Measurements from ENCODE around the gene STARD9.

DNA sequence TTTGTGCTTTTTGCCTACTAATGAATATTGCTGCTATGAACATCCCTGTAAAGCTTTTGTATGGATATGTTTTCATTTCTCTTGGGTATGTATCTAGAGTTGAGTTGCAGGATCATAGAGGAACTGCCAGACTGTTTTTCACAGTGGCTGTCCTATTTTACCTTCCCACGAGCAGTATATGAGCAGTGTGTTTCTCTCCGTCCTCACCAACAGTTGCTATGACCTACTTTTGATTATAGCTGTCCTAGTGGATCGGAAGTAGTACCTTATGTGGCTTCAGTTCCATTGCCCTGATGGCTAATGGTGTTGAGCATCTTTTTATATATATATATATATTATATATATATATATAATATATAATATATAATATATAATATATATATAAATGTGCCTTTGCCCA is 136.3 kb downstream of the STARD9 start:
- TF ChIP-seq FOXM1 (IDR thresholded peaks at IDR 0.05; ENCODE audit: borderline replicate concordance, low read depth) (no peak), CEBPB (IDR thresholded peaks at IDR 0.05) (no peak), USF1 (IDR thresholded peaks at IDR 0.05) (no peak), TAF1 (IDR thresholded peaks at IDR 0.05; ENCODE audit: low read depth) (no peak), EP300 (IDR thresholded peaks at IDR 0.05; ENCODE audit: borderline replicate concordance) (no peak), TCF12 (IDR thresholded peaks at IDR 0.05; ENCODE audit: low read depth) (no peak), YY1 (IDR thresholded peaks at IDR 0.05; ENCODE audit: low read depth) (no peak), EGR1 (IDR thresholded peaks at IDR 0.05) (no peak), RAD21 (IDR thresholded peaks at IDR 0.05; ENCODE audit: low read depth) (no peak), NFIC (IDR thresholded peaks at IDR 0.05) (no peak), ZBTB7A (IDR thresholded peaks at IDR 0.05; ENCODE audit: low read depth) (no peak), CREB1 (IDR thresholded peaks at IDR 0.05; ENCODE audit: low read depth) (no peak)
- TF ChIP-seq, protein P1, sequence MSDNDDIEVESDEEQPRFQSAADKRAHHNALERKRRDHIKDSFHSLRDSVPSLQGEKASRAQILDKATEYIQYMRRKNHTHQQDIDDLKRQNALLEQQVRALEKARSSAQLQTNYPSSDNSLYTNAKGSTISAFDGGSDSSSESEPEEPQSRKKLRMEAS (IDR thresholded peaks at IDR 0.05) = no peak
- TF ChIP-seq, protein P2, sequence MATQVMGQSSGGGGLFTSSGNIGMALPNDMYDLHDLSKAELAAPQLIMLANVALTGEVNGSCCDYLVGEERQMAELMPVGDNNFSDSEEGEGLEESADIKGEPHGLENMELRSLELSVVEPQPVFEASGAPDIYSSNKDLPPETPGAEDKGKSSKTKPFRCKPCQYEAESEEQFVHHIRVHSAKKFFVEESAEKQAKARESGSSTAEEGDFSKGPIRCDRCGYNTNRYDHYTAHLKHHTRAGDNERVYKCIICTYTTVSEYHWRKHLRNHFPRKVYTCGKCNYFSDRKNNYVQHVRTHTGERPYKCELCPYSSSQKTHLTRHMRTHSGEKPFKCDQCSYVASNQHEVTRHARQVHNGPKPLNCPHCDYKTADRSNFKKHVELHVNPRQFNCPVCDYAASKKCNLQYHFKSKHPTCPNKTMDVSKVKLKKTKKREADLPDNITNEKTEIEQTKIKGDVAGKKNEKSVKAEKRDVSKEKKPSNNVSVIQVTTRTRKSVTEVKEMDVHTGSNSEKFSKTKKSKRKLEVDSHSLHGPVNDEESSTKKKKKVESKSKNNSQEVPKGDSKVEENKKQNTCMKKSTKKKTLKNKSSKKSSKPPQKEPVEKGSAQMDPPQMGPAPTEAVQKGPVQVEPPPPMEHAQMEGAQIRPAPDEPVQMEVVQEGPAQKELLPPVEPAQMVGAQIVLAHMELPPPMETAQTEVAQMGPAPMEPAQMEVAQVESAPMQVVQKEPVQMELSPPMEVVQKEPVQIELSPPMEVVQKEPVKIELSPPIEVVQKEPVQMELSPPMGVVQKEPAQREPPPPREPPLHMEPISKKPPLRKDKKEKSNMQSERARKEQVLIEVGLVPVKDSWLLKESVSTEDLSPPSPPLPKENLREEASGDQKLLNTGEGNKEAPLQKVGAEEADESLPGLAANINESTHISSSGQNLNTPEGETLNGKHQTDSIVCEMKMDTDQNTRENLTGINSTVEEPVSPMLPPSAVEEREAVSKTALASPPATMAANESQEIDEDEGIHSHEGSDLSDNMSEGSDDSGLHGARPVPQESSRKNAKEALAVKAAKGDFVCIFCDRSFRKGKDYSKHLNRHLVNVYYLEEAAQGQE (IDR thresholded peaks at IDR 0.05; ENCODE audit: low read depth) = no peak
